IPS DF 19.7 (cell line): ENCODE results near the gene GNG7.
"Not testable (repeated sequence)": the region's sequence is repeated elsewhere in the genome, so short reads cannot be mapped to it uniquely, and the experiment has no call there.

Experiments used
- DNase-seq: peaks from one replicate; pipeline ENCODE4 v3.0.0-alpha.2; 2013; ENCODE audit warnings: low read depth, low spot score

The GNG7 gene

DNA sequence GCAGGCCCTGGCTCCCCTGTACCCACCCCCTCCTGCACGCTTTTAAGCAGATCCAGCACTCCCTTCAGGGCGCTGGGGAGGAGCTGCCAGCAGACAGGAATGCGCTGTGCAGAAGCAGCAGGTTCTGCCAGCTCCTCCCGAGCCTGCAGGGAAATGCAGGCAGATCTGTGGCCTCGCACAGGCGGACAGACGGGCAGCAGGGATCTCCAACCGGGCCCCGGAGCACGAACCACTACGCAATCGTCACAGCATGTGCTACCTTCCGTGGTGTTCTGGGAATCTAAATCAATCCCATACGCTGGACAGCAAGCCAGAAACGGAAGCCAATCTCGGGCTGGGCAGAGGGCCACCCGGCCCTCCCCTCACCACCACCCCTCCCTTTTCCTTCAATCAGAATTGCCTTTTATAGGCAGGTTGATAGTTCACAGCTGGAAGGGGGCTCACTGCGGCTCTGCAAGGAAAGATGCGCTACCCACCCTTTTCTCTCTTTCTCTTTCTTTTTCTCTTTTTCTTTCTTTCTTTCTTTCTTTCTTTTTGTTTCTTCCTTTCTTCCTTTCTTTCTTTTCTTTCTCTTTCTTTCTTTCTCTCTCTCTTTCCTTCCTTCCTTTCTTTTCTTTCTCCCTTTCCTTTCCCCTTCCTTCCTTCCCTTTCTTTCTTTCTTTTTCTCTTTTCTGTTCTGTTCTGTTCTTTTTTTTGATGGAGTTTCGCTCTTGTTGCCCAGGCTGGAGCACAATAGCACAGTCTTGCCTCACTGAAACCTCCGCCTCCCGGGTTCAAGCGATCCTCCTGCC is 99.9 kb downstream of the GNG7 start:
- no peak for DNase-seq

DNA sequence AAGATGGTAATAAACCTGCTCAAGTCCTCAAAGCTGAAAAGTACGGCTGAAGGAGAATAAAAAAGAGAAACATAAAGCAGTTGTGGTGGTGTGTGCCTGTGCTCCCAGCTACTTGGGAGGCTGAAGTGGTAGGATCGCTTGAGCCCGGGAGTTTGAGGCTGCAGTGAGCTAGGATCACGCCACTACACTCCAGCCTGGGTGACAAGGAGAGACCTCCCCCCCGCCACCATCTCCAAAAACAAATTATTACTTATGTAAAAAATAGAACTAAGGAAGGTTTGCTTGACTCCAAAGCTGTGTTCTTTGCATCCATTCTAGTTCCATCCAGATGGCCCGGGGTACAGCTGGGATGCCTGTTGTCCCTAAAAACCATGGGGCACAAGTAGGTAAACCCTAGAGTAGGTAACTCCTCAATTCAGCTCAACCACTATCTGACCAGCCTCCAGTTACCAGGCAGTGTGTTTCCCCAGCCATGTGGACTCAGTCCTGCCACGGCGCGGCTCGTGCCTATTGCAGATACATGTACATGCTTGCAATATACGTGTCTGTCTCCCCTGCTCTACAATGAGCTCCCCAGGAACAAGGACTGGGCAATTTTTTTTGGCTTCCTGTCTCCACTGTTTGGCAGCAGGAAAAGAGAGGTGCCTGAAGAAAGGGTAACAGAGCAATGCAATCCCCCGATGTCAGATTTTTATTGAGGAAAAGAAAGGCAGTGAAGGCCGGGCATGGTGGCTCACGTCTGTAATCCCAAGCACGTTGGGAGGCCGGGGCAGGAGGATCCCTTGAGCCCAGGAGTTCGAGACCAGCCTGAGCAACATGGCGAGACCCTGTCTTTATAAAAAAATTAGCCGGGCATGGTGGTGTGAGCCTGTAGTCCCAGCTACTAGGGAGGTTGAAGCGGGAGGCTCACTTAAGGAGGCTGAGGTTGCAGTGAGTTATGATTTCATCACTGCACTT is 101.3 kb downstream of the GNG7 start:
- DNase-seq = no peak

DNA sequence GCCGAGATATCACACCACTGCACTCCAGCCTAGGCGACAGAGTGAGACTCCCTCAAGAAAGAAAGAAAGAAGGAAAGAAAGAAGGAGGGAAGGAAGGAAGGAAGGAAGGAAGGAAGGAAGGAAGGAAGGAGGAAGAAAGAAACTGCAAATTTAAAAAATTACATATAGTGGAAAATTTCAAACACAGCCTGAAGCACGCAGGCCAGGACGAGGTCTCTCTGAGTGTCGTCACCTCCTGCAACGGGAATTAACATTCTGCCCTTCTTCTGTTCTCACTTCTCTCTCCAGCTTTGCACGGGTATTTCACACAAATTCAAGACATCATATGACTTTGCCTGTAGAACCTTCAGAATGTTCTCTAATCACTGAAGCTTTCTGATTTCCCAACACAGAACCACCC is 108.2 kb downstream of the GNG7 start:
- no peak for DNase-seq

DNA sequence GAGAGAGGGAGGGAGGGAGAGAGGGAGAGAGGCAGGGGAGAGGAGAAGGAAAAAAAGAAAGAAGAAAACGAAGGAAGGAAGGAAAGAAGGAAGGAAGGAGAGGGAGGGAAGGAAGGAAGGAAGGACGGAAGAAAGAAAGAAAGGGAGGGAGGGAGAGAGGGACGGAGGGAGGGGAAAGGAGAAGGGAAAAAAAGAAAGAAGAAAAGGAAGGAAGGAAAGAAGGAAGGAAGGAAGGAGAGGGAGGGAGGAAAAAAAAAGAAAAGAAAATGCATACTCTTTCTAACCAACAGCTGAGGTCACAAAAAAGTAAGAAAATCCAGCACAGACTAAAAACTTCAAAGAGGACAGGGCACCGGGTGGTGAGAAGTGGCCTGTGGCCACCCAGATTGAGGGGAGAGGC is 109.7 kb downstream of the GNG7 start:
- no peak for DNase-seq

DNA sequence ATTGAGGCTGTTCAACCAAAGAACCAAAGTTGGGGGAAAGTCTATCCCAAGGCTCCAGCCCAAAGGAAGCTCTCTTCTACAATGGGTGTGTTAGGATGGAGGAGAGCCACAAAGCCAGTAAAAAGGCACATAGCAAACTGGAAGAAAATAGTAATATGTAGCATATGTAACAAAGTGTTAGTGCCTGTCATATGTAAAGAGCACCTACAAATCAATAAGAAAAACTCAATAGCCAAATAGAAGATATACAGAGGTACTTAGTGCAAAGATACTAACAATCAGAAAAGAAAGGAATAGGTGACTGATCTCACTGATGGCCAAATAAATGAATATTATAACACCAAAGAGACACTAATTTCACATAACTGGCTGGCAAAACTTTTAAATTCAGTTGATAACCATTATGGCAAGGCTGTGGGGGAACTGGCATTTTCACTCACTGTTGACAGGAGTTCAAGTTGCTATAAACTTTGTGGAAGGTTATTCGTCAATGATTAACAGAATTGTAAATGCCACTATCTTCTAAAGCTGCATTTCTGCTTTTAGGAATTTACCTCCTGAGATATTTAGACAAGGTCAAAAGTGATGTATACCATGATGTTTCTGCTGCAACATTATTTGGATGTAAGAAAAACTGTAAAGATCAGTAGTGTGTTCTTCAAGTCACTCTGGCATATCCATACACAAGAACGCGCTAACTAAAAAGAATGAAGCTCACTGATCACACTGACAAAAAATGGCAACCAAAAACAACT is 110.8 kb downstream of the GNG7 start:
- DNase-seq = no peak

DNA sequence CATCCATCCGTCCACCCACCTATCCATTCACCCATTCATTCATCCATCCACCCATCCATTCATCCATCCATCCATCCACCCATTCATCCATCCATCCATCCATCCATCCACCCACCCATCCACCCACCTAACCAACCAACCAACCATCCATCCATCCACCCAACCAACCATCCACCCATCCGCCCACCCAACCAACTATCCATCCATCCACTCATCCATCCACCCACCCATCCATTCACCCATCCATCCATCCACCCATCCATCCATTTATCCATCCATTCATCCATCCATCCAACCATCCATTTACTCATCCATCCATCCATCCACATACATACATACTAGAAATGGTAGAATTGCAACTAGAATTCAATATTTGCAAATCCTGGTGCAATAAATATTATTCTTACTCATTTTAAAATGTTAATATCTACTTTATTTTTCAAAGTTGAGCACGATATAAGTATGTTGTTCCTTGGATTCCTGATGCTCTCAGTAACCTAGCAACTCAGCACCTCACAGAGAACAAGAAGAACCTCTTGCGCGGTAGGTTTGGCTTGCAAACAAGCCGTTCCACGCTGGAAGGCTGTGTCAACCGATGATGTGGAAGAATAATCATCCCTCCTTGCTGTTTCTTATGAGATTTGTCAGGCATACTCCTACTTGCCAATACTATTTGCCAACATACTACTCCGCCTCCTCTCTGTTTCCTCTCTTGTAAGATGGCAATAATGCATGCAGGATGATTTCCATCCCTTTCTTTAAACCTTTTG is 111.7 kb downstream of the GNG7 start:
- no peak for DNase-seq

DNA sequence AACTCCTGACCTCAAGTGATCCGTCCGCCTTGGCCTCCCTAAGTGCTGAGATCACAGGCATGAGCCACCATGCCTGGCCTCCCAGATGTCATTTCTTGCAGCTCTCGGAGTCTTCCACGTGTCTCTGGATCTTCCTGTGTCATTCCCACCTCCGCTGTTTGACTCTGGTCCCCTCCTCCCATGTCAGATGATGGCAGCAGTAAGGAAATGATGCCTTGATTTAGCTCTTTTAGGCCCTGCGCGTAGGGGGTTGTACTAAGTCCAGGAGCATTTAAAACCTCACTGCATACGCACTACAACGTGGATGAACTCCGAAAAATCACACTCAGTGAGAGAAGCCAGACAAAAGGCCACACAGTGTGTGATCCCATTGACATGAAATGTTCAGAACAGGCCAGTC is 113.1 kb downstream of the GNG7 start:
- no peak for DNase-seq

DNA sequence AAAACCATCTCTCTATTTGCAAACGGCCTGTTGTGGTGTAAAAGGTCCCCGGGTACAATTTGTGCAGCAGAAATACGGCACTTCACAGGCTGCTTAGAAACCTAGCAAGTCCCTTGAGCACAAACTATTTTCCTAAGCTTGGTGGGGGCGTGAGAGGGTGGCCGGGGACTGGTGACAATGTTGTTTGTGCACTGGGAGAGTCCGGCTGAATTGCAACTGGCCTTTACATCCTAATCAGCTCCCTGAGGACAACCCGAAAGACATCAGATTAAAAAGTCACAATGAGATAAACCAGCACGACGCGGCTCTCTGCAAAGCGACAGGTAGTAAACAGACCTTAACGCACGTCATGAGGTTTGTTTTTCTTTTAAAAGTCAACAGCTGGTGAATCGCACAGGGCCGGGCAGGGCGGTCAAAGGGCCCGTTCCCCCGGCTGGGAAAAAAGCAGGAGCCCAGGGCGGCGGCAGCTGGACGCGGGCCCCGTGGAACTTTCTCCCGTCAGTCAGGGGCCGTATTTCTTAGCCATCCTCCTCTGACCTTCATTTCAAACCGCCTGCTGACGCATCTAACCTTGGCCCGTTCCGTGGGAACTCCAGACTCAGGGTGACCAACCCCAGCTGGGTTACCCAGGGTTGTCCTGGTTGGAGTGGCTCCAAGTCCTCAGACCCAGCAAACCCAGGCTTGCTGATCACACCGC is 114.3 kb downstream of the GNG7 start:
- no peak for DNase-seq

DNA sequence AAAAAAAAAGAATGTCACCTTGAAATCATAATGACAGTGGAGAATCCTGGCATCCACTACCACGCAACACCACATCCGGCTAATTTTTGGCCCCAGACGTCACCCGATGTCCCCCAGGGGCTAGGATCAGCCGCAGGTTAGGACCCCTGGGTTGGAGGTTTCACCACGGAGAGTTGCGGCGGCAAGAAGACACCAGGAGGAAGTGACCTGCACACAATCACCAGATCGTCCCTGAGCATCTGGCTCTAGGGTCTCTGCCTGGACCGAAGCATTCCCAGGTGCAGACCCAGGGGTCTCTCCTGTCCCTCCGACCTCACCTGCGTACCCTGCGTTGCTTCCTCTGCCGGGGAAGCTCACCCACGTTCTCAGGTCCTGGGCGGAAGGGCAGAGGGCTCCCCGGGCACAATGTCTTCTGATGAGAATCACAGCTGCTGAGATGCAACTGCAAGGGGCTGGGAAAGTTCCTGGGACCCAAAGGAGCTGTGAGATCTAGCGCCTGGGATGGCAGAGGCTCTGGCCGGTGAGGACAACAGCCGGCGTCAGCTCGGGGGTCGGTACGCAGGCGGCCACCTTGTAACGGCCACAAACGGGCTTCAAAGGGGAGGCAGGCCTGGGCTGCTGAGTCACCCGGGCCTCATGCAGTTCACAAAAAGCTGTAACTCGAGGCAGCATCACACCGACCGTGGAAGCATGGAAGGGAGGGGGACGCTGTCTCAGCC is 115.3 kb downstream of the GNG7 start:
- no peak for DNase-seq

DNA sequence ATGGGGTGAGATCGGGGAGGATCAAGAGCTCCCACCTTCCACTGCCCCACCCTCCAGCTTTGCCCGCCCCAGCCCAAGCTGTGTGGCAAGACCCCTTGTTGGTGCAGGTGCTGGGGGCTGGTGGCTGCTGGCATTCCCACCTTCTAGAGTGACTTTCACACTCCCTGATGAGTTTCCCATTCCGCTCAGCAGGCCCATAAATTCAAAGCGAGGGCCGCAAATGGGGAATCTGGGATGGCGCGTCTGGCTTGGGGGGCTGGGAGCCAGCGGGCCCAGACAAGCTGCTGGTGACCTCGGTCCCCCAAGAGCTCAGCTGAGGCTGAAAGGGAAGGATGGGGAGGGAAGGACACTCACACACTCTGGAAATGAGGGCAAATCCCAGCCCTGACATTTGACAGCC is 116.3 kb downstream of the GNG7 start:
- DNase-seq = no peak

DNA sequence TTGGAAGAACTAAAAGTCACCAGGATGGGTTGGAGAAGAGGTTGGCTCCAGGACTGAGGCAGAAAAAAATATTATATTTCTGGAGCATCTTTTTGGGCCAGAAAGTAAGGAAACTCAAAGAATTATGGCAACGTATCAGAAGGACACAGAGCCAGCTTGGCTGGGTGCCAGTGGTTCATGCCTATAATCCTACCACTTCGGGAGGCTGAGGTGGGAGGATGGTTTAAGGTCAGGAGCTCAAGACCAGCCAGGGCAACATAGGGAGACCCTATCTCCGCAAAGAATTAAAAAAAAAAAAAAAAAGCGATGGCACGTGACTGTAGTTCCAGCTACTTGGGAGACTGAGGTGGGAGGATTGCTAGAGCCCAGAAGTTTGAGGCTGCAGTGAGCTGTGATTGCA is 118.5 kb downstream of the GNG7 start:
- no peak for DNase-seq

DNA sequence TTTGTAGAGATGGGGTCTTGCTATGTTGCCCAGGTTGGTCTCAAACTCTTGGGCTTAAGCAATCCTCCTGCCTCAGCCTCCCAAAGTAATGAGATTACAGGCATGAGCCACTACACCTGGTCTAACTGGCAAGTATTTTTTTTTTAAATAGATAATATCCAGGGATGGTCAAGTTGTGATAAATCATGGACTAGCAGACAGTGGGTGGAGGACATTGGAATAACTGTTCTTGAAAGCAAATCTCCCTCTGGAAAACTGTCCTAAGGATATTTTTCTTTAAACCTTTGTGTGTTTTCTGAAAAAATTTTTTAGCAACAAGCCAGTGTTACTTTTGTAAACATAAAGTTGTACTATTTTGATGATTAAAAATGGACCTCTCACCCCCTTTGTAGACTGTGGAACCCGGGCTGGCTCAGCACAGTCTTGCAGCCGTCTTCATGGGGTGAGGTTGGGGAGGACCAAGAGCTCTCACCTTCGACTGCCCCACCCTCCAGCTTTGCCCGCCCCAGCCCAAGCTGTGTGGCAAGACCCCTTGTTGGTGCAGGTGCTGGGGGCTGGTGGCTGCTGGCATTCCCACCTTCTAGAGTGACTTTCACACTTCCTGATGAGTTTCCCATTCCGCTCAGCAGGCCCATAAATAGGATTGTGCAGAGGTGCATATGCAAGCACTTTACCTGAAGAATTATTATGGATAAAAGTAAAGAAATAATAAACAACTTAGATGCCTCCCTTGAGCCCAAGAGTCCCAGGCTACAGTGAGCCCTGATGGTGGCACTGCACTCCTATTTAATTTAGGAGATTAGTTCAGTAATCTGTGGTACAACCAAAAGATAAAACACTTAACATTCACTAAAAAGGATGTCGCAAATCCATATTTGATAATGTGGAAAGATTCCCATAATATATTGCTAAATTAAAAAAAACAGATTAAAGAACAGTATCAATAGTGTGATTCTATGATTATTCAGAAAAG is 119.2 kb downstream of the GNG7 start:
- DNase-seq = no peak

DNA sequence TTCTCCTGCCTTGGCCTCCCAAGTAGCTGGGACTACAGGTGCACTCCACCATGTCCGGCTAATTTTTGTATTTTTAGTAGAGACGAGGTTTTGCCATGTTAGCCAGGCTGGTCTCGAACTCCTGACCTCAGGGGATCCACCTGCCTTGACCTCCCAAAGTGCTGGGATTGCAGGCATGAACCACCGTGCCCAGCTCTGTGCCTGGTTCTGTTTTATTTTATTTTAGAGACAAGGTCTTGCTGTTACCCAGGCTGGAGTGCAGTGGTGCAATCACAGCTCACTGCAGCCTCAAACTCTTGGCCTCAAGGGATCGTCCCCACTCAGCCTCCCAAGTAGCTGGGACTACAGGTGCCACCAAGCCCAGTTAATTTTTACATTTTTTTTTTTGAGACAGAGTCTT is 122.1 kb downstream of the GNG7 start:
- not testable (repeated sequence) for DNase-seq

DNA sequence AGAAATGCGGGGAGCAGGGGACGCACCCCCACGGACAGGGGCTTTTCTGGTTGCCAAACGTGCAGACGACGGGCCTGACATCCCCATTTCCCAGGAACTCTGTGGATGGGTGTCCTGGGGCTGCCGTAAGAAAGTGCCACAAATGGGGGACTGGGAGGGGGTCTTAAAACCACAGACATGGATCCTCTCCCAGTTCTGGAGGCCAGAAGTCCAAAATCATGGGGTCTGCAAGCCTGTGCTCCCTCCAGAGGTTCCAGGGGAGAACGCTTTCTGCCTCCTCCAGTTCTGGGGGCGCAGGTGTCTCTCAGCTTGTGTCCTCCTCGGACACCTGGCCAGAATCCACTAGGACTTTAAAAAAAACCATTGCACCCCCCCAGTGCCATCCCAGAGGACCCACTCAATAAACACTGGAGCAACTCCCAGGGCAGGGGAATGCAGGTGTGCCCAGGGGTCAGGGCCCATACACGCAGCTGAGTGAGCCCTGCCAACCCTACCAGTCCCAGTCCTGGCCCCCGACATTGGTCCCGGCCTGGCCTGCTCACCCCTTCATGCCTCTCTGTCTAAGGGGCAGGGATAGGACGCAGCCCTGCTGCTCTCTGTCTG is 122.7 kb downstream of the GNG7 start:
- no peak for DNase-seq

DNA sequence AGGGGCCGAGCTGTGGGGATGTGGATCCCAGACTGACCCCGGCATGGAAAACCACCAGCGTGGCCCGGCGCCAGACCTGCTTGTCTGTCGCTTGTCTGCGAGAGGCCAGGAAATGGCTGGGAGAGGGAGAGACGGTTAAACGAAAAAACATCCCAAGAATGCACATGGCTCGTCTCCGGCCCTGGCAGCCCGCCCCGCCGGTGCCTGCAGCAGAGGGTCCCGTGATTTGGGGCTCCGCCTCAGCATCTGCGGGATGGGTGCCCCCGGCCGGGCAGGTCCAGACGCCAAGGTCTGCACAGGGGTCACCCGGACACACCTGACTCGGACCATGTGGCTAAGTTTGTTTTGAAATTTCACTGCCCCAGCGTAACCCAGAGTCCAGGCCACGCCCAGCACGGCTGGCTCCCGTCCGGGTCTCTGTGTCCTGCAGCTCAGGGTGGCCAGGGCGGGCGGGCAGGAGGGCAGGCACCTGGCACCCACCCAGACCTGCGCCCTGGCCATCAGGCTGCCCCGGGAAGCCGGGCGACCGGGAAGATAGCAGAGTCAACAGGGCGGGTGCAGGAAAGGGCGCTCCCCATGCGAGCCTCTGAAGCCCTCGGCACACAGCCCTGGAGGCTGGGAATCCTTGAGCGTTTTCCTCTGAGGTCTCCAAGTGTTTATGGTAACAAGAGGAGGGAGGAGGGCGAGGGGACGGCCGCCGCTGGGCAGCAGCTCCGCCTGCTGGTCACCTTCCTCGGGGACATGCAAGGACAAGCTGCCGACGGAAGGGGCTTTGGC is 123.4 kb downstream of the GNG7 start:
- peak; percentile 75 for DNase-seq

DNA sequence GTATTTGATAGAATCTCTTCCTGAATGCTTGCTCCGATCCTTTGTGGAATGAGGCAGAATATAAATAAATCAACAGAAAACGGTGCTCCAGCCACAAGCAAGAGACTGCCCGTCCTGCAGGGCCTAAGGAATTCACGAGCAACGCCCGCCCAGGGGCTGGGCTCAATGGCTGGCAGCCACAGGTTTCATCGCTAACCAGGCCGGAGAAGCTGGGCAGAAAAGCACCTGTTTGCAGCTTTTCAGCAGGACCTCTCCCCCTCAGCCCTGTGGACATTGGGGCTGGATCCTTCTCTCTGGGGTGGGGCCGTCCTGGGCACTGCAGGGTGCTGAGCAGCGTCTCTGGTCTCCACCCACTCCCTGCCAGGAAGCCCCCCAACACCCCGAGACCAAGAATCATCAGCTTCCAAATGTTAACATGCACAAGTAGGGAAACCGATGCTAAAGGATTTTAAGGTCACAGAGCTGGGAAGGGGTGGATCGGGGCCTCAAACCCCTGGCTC is 124.1 kb downstream of the GNG7 start:
- DNase-seq = no peak

DNA sequence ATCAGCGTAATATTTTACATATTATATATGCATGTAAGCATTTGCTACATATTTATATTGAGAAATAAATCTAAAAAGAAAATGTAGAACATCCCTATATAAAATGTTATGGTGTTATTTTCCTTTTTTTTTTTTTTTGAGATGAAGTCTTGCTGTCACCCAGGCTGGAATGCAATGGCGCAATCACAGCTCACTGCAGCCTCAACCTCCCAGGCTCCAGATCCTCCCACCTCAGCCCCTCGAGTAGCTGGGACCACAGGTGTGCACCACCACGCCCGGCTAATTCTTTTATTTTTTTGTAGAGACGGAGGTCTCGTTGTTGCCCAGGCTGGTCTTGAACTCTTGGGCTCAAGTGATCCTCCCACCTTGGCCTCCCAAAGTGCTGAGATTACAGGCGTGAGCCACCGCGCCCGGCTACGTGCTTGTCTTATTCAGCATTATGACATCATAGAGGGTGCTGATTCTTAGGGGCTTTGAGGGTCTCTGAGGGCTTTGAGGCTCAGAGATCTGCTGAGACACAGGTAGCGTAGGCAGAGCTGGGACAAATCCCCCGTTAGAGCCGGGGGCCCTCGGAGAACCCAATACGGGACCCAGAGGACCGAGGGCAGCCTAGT is 124.7 kb downstream of the GNG7 start:
- no peak for DNase-seq
